ENCODE measurements around the gene KCNK15. TPM values are rescaled to one million over a fixed set of nuclear protein-coding genes. Genes with fewer than 3 reads are reported as not detected.
A peak's percentile ranks its signal among the peaks of the same experiment; 100 is the strongest.

KCNK15 gene
- total RNA-seq, 1 experiment from 2014 or later = 1.4 TPM

- DNase-seq (ENCODE audit: unreplicated experiment) = no peak
- H3K4me3 Mint-ChIP-seq (ENCODE audit: unreplicated experiment) = no peak overlapping the region
Measured at GRCh38 chr20:44700306-44700705, 45.4 kb upstream of the KCNK15 start.

GRCh38 chr20:44701118-44701857 lies 44.4 kb upstream of the KCNK15 start:
- DNase-seq (ENCODE audit: unreplicated experiment) = peak; percentile 38
- ChIA-PET POLR2A (interaction anchor here (0.7 to 1.3 kb wide), 3 partner anchors 9 to 23 kb away, joined by 3 read pairs; partner anchors contain the start of gene CCN5), CTCF (interaction anchor here (0.8 to 2.1 kb wide), 6 partner anchors 10 to 143 kb away, joined by 3 to 10 read pairs (median 3); no protein-coding TSS in a partner anchor)
- intact Hi-C loops (cut with micrococcal nuclease) = no loop called here
- Mint-ChIP-seq H3K9me3 (ENCODE audit: unreplicated experiment) (no peaks in the 10 kb centered on the region), H3K27ac (ENCODE audit: low read depth, unreplicated experiment) (no peak overlapping the region), H3K4me3 (ENCODE audit: unreplicated experiment) (no peak overlapping the region), H3K36me3 (ENCODE audit: insufficient read depth, unreplicated experiment) (no peaks in the 10 kb centered on the region), H3K4me1 (ENCODE audit: insufficient read depth, unreplicated experiment) (peaks cover 19% of the 10 kb centered on the region), H3K27me3 (ENCODE audit: insufficient read depth, unreplicated experiment) (no peaks in the 10 kb centered on the region)
- no peak for TF ChIP-seq CTCF (IDR thresholded peaks at IDR 0.05; ENCODE audit: unreplicated experiment)
- BruUV-seq (replicated peaks) = no TSS peak

More at GRCh38 chr20:44700306-44700705, 45.4 kb upstream of the KCNK15 start:
- POLR2A ChIA-PET = interaction anchor here (0.6 to 1.3 kb wide), 2 partner anchors 14 to 329 kb away, joined by 3 read pairs; partner anchors contain the start of gene CCN5
- intact Hi-C loops (cut with micrococcal nuclease) = no loop called here
- H3K27ac Mint-ChIP-seq (ENCODE audit: low read depth, unreplicated experiment) = no peak overlapping the region
- CTCF ChIA-PET = interaction anchor here (0.6 to 2.1 kb wide), 5 partner anchors 11 to 174 kb away, joined by 3 to 10 read pairs (median 3); no protein-coding TSS in a partner anchor
- H3K27me3 Mint-ChIP-seq (ENCODE audit: insufficient read depth, unreplicated experiment) = no peaks in the 10 kb centered on the region
- no peaks in the 10 kb centered on the region for H3K9me3 Mint-ChIP-seq (ENCODE audit: unreplicated experiment)
- no peaks in the 10 kb centered on the region for H3K36me3 Mint-ChIP-seq (ENCODE audit: insufficient read depth, unreplicated experiment)
- no TSS peak for BruUV-seq (replicated peaks)
- H3K4me1 Mint-ChIP-seq (ENCODE audit: insufficient read depth, unreplicated experiment) = peaks cover 17% of the 10 kb centered on the region
- TF ChIP-seq CTCF (IDR thresholded peaks at IDR 0.05; ENCODE audit: unreplicated experiment) = no peak

- DNase-seq (ENCODE audit: unreplicated experiment) = no peak
- Mint-ChIP-seq H3K9me3 (ENCODE audit: unreplicated experiment) (no peaks in the 10 kb centered on the region), H3K4me3 (ENCODE audit: unreplicated experiment) (no peak overlapping the region), H3K27ac (ENCODE audit: low read depth, unreplicated experiment) (no peak overlapping the region), H3K4me1 (ENCODE audit: insufficient read depth, unreplicated experiment) (peaks cover 19% of the 10 kb centered on the region), H3K36me3 (ENCODE audit: insufficient read depth, unreplicated experiment) (no peaks in the 10 kb centered on the region), H3K27me3 (ENCODE audit: insufficient read depth, unreplicated experiment) (no peaks in the 10 kb centered on the region)
- TF ChIP-seq CTCF (IDR thresholded peaks at IDR 0.05; ENCODE audit: unreplicated experiment) = no peak
- POLR2A ChIA-PET = interaction anchor here (0.6 to 1.6 kb wide), 4 partner anchors 8 to 22 kb away, joined by 3 read pairs; no protein-coding TSS in a partner anchor
- intact Hi-C loops (cut with micrococcal nuclease) = no loop called here
- CTCF ChIA-PET = interaction anchor here (0.7 to 2.1 kb wide), 8 partner anchors 10 to 142 kb away, joined by 3 to 10 read pairs (median 4); no protein-coding TSS in a partner anchor
- BruUV-seq (replicated peaks) = no TSS peak
Measured at GRCh38 chr20:44701858-44702256, 43.8 kb upstream of the KCNK15 start.

- Mint-ChIP-seq H3K27me3 (ENCODE audit: insufficient read depth, unreplicated experiment) (no peaks in the 10 kb centered on the region), H3K4me1 (ENCODE audit: insufficient read depth, unreplicated experiment) (peaks cover 19% of the 10 kb centered on the region), H3K9me3 (ENCODE audit: unreplicated experiment) (no peaks in the 10 kb centered on the region), H3K4me3 (ENCODE audit: unreplicated experiment) (no peak overlapping the region), H3K36me3 (ENCODE audit: insufficient read depth, unreplicated experiment) (no peaks in the 10 kb centered on the region), H3K27ac (ENCODE audit: low read depth, unreplicated experiment) (no peak overlapping the region)
- intact Hi-C loops (cut with micrococcal nuclease) = no loop called here
- CTCF ChIA-PET = interaction anchor here (0.6 to 1.4 kb wide), 5 partner anchors 17 to 31 kb away, joined by 3 to 5 read pairs (median 4); no protein-coding TSS in a partner anchor
- no TSS peak for BruUV-seq (replicated peaks)
- peak; percentile 34 for DNase-seq (ENCODE audit: unreplicated experiment)
- TF ChIP-seq CTCF (IDR thresholded peaks at IDR 0.05; ENCODE audit: unreplicated experiment) = no peak
- POLR2A ChIA-PET = interaction anchor here (0.6 to 1.6 kb wide), 2 partner anchors 13 to 171 kb away, joined by 3 read pairs; no protein-coding TSS in a partner anchor
Measured at GRCh38 chr20:44702776-44703175, 42.9 kb upstream of the KCNK15 start.

All from MCF 10A (cell line).